ENCODE data around the gene ITGBL1.

- TF ChIP-seq CTCF (IDR thresholded peaks at IDR 0.05; ENCODE audit: insufficient read depth, low read length, poor library complexity, severe bottlenecking) (no peak), EZH2phosphoT487 (conservative IDR thresholded peaks at IDR 0.05; ENCODE audit: low read length) (no peak)
Observed at GRCh38 chr13:101545521-101545920, 93.0 kb downstream of the ITGBL1 start.
